GM21381 (cell line): ENCODE data around the gene SLC17A2.

Source experiments
- ATAC-seq: cut with Tn5 transposase; IDR thresholded peaks from one replicate; pipeline ENCODE4 v1.9.1; 2021; ENCODE audit warnings: mild to moderate bottlenecking, moderate library complexity; ENCODE audit not compliant: unreplicated experiment

The SLC17A2 gene

DNA sequence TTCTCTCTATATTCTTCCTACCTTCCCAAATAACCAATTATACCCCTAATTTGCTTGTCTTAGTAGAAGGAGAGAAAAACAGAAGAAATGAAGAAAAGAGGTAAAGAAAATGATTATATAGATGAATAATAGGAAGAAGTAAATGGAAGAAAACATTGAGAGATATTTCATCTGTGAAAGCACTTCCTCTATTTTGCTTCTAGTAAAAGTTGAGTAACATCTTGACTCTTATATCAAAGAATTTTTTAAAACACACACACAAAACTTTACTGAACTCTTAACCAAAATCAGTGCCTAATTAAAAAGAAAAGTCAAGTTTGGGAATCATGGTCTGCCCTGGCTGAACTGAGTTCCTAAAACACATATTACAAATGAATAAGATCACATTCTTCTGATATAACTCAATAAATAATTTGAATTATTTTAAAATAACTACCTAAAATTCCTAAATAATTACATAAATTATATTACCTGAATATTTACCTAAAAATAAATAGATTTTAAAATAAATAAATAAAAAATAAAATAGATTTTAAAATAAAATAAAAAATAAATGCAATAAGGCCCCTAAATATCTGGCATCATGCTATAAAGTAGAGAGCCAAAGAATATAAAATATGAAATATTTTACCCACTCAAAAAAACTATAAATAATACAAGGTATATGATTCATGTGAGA, 8.8 kb downstream of the SLC17A2 start:
- ATAC-seq = no peak

- ATAC-seq = no peak
Observed at GRCh38 chr6:25919657-25920056, 10.8 kb downstream of the SLC17A2 start.

- ATAC-seq = no peak
Observed at GRCh38 chr6:25918083-25918683, 12.3 kb downstream of the SLC17A2 start.

DNA sequence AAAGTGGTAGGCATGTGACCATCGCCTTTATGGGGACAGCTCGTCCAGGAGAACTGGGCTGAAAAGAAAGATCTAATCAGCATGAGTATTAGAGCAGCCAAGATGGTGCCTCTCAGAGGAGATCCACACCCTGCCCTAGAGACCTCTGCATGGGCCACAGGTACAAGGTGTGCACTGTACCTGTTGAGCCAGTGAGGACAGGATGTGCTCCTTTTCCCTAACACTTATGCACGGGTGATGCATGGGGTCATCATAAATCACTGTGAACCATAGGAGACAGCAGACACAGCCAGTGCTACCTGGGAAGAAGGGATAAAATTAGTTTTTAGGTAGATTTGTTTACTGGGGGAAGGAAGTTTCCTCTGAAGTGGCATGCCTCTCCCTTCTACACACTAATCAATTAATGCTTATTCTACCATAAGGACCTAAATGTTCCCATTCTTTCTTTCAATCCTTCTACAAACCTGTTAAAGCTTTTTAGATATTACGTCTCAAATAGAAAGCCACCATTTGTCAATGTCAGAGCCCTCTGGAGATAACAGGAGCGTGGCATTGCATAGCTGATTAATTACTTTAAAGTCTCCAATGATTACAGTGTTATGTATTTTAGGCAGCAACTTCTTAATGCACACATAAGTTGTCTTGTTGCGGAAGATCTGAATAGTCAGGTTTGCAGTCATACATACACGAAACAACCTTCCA, 13.6 kb downstream of the SLC17A2 start:
- no peak for ATAC-seq

DNA sequence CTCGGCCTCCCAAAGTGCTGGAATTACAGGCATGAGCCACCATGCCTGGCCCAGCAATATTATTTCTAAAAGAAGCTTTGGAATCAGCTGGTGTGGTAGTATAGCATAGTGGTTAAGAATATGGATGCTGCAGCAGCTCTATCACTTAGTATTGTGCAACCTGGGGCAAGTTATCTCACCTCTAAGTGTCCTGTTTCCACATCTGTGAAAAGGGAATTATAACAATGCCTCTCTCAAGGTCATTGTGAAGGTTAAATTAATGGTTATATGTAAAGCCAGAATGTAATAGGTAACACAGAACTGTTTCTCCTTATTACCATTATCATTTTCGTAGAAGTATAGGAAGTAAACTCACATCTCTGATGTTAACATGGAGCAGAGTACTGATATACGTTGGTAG, 14.2 kb downstream of the SLC17A2 start:
- no peak for ATAC-seq

DNA sequence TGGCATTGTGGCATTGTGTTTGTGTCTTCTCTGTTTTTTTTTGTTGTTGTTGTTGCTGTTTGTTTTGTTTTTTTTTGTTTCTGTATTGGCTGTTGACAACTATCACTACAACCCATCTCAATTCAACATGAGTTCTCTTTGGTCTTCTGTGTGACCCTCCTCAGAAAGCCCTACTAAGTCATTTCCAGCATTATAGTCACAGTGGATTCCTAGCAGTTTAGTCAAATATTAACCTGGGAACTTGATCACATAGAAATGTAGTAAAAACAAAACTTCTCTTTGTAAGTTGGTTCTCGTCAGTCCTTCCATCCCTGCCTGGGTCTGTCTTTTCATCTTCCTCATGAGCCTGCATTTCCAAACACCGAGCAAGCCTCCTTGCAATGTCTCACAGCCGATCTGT, 16.8 kb downstream of the SLC17A2 start:
- ATAC-seq = no peak

- no peak for ATAC-seq
Observed at GRCh38 chr6:25911351-25911750, 19.1 kb downstream of the SLC17A2 start.

GRCh38 chr6:25907475-25908014, 22.9 kb downstream of the SLC17A2 start:
- ATAC-seq = no peak

DNA sequence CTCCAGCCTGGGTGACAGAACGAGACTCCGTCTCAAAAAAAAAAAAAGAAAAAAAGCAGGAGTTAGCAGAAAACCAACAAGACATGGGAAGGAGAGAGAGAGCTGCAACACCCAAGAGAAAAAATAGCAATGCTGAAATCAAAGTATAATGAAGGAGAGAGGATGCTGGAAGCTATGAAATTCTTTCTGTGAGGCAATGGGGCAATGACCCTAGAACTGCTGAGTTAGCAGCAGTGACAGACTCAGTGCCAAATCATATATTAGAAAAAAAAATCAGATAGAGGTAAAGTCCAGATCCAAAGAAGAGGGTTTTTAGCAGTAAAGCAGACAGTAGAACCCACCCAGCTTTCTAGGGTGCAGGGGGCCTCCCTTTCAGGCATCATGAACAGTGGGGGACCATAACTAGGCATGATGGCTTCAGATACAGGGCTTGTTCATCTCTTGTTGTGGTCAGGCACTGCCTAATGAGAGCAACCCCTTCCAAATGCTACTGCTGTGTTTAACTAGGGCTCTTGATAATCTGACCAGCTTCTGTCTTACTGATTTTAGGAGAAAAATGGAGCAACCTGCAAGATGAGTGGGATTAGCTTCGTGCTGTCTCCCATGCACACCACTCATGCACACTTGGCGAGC, 26.9 kb downstream of the SLC17A2 start:
- no peak for ATAC-seq

GRCh38 chr6:25902071-25902470, 28.4 kb downstream of the SLC17A2 start:
- no peak for ATAC-seq

DNA sequence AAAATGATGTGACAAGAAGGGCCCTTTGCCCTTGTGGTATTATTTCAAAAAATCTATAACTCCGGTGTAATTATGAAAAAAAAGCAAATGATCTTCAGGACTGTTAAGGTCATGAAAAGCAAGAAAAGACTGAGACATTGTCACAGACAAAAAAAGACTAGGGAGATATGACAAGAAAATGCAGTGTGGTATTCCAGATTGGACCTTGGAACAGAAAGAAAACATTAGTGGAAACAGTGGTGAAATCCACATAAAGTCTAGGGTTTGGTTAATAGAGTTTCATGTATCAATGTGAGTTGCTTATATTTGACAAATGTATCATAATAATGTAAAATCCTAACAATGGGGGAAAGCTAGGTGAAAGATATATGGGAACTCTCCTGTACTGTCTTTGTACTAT, 29.6 kb downstream of the SLC17A2 start:
- ATAC-seq = no peak

GRCh38 chr6:25899580-25900408, 30.7 kb downstream of the SLC17A2 start:
- ATAC-seq = no peak

- ATAC-seq = no peak
Observed at GRCh38 chr6:25899123-25899522, 31.4 kb downstream of the SLC17A2 start.

DNA sequence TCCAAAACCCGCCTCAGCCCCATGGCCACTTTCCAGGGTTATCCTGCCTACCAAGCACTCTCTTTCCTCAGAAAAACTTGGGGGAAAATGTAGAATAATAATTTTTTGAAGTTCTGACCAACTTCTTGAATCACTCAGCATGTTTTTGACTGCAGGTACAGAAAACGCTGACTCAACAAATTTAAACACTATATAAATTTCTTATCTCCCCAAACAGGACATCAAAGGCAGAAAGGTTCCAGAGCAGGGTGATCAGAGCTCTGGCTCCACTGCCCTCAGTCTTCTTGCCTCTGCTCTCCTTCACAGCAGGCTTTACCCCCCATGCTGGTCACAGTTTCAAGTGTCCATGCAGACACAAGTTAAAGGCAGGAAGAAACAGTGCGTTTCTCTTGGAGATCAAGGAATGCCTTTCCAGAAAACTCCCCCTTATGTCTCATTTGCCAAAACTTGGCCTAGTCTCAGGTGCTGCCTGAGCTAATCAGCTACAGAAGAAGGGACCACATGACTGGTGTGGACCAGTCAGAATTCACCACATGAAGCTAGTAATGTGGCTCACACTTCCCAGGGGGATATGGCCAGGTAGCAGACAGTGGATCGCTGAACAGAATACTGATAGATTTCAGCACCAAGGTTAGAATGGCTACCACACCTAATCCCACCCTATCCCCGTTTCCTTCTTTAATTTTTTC, 32.1 kb downstream of the SLC17A2 start:
- no peak for ATAC-seq

DNA sequence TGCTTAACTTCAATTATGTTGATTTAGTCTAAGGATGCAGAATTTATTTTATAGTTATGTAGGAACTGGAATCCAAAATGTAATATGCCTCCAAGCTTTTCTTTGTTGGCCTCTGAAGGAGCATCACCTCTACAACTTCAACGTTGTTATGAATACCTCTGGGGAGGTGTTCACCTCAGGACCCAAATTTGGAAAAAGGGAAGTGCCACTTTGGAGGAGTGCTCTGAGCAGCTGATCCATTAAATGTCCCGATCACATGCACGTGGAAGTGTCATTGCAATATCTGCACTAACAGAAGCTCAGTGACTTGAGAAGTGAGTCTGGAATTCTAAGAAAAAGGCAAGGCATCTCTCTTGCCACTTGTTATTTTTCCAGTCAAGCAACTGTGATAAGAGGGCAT, 34.2 kb downstream of the SLC17A2 start:
- no peak for ATAC-seq

DNA sequence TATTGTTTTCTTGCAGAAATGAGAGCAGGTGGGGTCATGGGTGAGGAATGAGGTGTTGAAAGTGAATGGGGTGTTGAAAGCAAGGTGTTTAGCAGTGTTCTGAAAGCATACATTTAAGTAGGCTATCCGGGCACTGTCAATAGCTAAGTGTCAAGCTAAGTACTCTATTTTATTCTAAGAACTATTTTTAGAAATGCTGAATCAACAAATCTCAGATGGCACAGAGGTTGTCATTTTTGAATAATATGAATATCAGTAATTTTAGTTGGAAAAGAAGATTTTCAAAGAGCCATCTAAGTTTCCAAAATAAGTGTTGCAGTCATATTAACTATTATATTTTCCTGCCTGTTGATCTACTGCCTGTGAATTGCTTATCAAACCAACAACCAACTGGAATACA, 34.7 kb downstream of the SLC17A2 start:
- no peak for ATAC-seq

DNA sequence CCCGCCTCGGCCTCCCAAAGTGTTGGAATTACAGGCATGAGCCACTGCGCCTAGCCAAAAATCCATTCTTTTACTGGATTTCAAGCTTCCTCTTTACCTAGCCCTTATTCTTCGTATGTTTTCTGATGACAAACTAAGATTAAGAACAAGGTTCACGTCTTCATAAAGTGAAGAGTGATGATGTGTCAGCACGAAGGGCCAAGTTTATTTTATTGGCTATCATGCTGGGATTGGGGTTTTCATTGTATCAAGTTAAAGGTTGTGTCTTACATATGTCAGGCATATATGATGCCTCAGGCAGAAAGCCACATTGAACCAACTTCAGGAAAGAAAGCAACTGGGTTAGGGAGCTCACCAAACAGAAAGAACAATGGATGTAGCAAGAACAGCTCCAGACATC, 36.7 kb downstream of the SLC17A2 start:
- ATAC-seq = no peak

GRCh38 chr6:25892877-25893276, 37.6 kb downstream of the SLC17A2 start:
- ATAC-seq = no peak

GRCh38 chr6:25889877-25890853, 40.3 kb downstream of the SLC17A2 start:
- ATAC-seq = no peak
